ENCODE data around the gene COL4A3.

COL4A3 gene

GRCh38 chr2:227311861-227312506, 147.6 kb downstream of the COL4A3 start:
- H3K27ac ChIP-seq: no peak overlapping the region
- TF ChIP-seq ZFX (IDR thresholded peaks at IDR 0.05): no peak
- no peak for TF ChIP-seq CTCF (conservative IDR thresholded peaks at IDR 0.05)

- H3K27ac ChIP-seq: no peak overlapping the region
- no peak for TF ChIP-seq ZFX (IDR thresholded peaks at IDR 0.05)
- TF ChIP-seq CTCF (conservative IDR thresholded peaks at IDR 0.05): no peak
Observed at GRCh38 chr2:227312579-227312978, 148.2 kb downstream of the COL4A3 start.

DNA sequence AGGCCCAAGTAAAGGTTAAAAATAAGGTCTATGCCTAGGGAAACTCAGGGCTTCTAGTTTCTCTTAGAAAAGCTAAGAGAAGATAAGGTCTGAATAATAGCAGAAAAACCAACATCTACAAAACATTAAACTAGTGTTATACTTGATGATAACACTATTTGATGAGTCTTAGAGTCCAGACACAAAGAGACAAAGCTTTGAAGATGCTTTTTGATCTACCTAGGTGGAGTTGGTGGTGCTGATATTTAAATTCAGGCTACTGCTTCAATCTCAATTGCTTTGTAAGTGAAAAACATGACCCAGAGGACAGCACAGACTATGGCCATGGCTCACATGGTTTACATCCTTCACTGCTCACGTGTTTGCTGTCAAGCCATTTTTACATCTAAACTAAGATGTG, 148.9 kb downstream of the COL4A3 start:
- no peak overlapping the region for H3K27ac ChIP-seq
- no peak for TF ChIP-seq CTCF (conservative IDR thresholded peaks at IDR 0.05)

GRCh38 chr2:227317834-227318233, 153.4 kb downstream of the COL4A3 start:
- H3K27ac ChIP-seq: no peak overlapping the region
- TF ChIP-seq ZFX (IDR thresholded peaks at IDR 0.05): no peak
- TF ChIP-seq CTCF (conservative IDR thresholded peaks at IDR 0.05): no peak

GRCh38 chr2:227320305-227321094, 156.1 kb downstream of the COL4A3 start:
- TF ChIP-seq CTCF (conservative IDR thresholded peaks at IDR 0.05): no peak
- TF ChIP-seq ZFX (IDR thresholded peaks at IDR 0.05): no peak
- no peak overlapping the region for H3K27ac ChIP-seq

- TF ChIP-seq CTCF (conservative IDR thresholded peaks at IDR 0.05) (no peak), ZFX (IDR thresholded peaks at IDR 0.05) (no peak)
- no peak overlapping the region for H3K27ac ChIP-seq
Observed at GRCh38 chr2:227322530-227323205, 158.2 kb downstream of the COL4A3 start.

DNA sequence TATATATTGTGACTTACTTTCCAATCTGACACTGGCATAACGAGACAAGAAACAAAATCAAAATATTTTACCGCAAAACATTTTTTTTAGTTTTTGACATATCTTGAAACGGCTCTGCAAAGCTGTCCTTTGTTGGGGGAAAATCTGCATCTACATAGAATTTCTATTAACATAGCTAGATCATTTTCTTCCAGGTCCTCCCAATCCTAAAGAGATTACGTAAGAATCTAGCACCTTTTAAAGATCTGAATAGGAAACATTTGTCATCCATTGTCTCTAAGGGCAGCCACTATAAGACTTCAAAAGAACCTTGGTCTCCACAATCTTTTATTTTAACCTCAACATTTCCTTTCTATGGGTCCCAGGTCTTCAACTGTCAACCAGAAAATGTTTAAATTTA, 159.4 kb downstream of the COL4A3 start:
- H3K27ac ChIP-seq: no peak overlapping the region
- TF ChIP-seq ZFX (IDR thresholded peaks at IDR 0.05) (no peak), CTCF (conservative IDR thresholded peaks at IDR 0.05) (no peak)

Data from C4-2B (cell line).